HG03439 (cell line): Measurements from ENCODE around the gene SLBP.

Source experiments
- ATAC-seq: cut with Tn5 transposase; IDR thresholded peaks from one replicate; pipeline ENCODE4 v1.9.1; 2021; ENCODE audit warnings: mild to moderate bottlenecking, moderate library complexity; ENCODE audit not compliant: unreplicated experiment

SLBP gene

DNA sequence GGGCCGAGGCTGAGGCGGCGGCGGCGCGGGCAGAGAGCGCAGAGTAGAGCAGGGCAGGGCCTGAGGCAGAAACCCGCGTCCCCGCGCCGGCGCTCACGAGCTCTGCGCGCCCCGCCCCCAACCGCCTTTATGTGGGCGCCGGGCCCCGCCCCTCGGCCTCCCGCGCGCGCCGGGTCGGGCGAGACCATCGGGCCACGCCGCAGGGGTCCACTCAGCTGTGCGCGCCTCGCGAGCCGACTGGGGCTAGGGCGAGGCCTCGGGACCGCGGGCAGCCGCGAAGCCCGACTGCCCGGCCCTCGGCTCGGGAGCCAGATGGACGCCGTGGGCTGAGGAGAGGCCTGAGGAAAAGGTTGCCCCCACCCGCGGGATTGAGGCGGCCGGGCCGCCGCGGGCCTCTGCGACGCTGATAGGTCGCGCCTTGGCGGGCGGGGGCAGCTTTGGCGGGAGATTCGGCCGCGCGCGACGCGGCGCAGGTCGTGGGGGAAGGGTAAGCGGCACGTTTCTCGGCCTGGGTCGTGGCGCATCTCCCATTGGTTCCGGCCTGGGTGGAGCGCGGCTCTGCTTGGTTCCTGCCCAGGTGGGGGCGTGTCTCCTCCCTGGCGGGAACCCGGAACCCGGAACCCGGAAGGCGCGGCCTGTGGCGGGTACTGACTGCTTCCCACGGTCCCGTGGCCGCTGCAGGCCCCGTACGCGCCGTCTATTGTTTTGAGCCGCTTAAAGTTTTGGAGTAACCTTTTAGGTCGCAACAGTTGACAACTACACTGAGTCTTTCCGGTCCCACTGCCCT is at the start of gene SLBP:
SLBP (minus strand) TSS at position 104 of the 787 bp plus-strand sequence. CDS start 131 bp downstream, outside the sequence.
- peak; percentile 72 for ATAC-seq

DNA sequence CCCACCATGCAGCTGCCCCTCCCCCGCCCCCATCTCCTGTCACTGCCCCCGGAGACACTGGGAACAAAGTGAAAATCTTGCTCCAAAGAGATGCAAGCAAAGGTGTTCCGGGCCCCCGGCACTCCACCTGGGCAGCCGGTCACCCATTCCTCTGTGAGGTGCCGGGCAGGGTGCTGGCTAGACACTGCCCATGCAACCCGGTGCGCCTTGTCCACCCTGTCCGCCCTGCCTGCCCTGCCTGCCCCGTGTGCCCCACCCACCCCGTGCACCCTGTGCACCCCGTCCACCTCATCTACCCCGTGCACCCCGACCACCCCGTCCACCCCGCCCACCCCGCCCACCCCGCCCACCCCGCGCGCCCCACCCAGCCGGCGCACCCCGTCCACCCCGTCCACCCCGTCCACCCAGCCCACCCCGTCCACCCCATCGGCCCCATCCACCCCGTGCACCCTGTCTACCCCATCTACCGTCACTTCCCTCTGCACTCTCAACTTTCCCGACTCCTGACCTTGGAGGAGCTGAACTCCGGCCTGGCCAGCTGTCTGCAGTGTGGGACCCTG is 49.1 kb upstream of the SLBP start:
- ATAC-seq: no peak

DNA sequence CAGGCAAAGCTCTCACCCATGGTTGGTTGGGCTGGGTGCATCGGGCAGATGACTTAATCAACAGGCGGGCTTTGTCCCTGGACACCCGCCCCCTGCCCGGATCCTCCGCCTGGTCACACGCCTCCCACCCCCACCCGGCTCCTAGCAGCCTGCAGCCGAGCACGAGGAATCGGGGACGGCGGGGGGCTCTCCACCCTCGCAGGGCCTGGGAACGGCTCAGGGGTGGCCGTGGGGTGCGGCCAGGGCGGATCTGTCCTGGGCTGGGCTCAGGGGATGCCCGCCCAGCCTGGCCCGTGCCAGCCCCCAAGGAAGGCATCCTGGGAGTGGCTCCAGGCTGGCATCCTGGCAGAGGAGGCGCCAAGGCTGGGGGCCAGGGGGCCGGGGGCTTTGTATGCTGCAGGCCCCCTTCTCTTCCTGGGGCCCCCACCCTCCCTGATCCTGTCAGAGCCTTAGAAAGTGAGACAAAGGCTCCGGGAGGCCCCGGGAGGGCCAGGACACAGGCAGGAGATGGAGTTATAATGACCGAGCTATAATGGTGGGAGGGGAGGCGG is 48.5 kb upstream of the SLBP start:
- no peak for ATAC-seq

GRCh38 chr4:1759818-1760223 is 47.7 kb upstream of the SLBP start:
- ATAC-seq: no peak

- no peak for ATAC-seq
Observed at GRCh38 chr4:1759170-1759817, 47.2 kb upstream of the SLBP start.

- no peak for ATAC-seq
Observed at GRCh38 chr4:1758306-1759121, 46.4 kb upstream of the SLBP start.

GRCh38 chr4:1757836-1758235 is 45.7 kb upstream of the SLBP start:
- ATAC-seq: no peak

- no peak for ATAC-seq
Observed at GRCh38 chr4:1756893-1757779, 45.0 kb upstream of the SLBP start.

DNA sequence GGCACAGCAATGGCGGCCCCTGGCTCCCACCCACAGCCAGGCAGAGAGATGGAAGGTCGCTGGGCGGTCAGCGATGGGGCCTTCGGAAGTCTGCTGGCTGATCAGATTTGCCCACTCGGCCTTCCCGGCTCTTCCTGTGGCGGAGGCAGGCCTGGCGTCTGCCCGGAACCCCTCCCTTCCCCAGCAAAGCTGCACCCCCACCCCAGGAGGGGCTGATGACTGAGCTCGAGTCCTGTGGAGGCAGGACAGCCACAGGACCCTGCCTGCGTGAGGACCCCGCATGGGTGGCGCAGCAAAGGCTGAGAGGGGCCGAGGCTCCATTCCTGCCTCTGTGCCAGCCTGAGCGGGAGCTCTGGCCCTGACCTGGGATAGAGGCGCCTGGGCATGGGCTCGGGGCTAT is 44.0 kb upstream of the SLBP start:
- no peak for ATAC-seq

DNA sequence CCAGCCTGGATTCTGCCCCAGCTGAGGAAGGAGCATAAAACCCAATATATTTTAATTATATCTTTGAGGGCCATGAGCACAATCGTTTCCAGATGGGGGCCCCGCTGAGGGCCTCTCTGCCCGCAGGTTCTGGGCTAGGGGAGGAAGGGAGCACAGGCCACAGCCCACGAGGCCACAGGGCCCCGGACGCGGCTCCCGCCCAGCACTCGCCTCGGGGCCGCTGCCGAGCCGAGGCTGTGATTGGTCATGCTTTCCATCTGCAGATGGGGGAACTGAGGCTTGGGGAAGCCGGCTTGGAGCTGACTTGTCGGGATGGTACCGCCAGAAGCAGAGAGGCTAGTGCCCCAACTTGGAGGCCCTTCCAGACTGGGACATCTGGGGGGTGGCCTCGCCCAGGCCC is 43.2 kb upstream of the SLBP start:
- ATAC-seq: no peak

- ATAC-seq: no peak
Observed at GRCh38 chr4:1754336-1754735, 42.2 kb upstream of the SLBP start.

DNA sequence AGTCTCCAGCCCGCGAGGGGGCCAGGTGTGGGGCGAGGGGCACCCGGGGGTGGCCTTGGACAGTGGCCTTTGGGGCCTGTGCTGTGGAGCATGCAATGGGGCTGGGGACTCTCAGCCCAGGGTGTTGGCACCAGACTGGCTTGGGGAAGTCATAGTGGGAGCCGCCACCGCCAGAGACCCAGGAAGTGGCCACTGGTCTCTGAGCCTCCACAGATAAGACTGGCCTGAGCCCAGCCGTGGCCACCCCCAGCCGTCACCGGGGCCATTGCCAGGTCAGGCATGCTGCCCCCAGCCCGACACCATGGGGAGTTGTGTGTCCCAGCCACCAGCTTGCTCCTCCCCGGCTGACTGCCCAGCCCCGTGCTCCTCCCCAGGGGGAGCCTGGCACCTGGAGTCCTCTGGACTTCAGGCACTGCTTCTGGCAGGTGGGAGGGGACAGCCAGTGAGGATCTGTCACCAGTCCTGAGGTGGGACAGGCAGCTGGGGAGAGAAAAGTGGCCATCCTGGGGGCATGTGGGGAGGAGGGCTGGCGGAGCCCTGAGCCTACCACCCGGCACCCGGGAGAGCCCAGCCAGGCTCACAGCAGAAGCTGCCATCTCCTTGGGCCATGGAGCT is 41.7 kb upstream of the SLBP start:
- ATAC-seq: no peak

GRCh38 chr4:1753294-1753696 is 41.2 kb upstream of the SLBP start:
- no peak for ATAC-seq

DNA sequence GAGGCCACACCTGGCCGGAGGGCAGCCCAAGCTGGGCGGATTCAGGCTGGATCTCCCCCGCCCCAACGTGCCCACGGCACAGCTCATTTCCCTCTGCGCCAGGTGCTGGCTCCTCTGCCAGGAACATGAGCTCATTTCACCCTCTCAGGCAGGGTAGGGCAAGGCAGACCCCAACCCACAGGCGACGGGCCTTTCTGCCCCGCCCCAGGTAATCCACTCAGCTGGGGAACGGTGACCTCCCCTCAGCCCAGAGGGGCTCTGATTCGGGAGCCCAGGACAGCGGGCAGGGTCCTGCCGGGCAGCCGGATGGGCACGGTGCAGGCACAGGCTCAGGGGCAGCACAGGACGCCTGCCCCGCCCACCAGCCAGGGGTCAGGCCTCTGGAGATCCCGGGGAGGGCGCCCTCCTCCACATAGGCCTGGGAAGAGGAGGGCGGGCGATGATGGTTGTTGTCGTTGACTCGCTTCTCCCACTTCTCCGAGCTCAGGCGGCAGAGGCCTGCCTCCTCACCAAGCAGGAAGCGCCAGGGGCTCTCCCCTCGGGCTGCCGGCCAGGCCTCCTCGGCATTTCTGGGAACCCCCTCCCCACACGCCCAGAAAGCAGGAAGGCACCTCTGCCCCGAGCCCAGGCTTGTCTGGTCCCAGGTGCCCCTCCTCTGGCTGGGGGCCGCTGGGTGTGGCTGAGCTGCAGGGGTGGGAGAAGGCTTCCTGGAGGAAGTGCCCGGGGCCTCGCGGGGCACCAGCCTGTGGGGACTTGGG is 40.3 kb upstream of the SLBP start:
- no peak for ATAC-seq

DNA sequence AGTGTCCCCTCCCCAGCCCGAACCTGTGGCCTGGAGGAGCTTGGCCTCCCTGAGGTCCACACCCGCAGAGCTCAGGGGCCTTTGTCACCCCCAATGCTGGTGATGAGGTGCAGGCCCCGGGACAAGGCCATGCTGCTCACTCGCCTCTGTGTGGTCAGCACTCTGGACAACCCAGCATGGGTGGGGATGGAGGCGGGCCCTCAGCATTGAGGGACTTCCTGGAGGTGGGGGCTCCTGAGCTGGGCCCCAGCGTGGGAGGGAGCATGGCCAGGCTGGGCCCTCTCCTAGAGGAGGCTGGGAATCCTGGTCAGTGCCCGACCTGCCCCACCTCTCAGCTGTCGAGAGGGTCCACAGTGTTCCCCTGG is 39.8 kb upstream of the SLBP start:
- ATAC-seq: no peak

GRCh38 chr4:1751155-1751918 is 39.2 kb upstream of the SLBP start:
- ATAC-seq: no peak

DNA sequence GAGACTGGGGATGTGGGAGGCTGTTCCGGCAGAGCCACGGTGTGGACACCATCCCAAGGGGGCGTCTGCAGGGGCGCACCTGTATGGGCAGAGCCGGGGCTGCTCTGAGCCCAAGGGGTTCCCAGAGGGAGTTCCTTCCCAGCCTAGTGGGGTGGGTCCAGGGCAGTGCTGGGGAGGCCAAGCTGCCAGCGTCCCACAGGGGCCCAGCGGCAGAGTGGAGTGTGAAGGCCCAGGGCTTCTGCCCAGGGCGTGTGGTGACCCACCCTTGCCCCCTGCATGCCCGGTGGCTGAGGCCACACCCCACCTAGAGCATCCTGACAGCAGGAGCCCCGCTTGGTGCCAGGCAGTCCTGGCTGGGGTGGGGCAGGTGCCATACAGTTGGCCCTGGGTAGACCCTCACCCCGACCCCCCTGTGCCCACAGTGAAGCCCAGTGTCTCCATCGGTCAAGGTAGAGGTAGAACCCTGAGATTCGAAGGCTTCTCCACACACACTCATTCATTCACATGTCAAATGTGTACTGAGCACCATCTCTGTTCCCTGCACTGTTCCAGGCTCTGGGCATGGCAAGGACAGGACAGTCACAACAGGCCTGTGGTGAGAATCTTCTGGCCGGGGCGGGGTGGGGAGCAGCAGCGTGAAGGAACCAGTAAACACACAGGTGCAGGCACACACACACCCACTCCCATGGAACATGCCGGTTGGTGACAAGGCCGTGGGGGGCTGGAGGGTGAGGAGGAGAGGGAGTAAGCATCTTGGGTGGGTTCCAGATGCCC is 38.4 kb upstream of the SLBP start:
- ATAC-seq: no peak
